ENCODE measurements around the gene ALKBH1.
A peak's percentile ranks its signal among the peaks of the same experiment; 100 is the strongest.

ALKBH1 gene

DNA sequence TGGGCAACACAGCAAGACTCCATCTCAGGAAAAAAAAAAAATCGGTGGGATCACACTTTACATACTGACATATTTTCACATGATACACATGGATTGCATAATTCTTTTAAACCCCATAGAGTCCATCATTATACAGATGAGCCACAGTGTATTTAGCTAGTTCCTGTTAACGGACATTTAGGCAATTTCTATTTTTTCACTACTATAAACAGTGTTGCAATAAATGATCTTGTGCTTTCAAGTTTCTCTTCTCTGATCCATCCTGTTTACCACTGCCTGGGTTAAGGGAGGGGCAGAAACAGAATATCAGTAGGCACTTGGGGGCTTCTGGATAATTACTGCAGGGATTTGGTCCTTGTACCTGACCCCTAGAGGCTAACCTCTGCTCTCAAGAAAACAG, 48.0 kb downstream of the ALKBH1 start (continued):
- no peak for TF ChIP-seq ZBTB44 (tag by site-specific recombination; IDR thresholded peaks at IDR 0.05)
- TF ChIP-seq ZBTB48 (tag by site-specific recombination; IDR thresholded peaks at IDR 0.05), result no peak
- no peak for TF ChIP-seq ZNF610 (tag by site-specific recombination; IDR thresholded peaks at IDR 0.05; ENCODE audit: borderline replicate concordance)
- no peak for TF ChIP-seq HOXD13 (CRISPR knock-in tag; IDR thresholded peaks at IDR 0.05; ENCODE audit: borderline replicate concordance)
- TF ChIP-seq ZBTB6 (tag by site-specific recombination; IDR thresholded peaks at IDR 0.05), result no peak
- TF ChIP-seq SETDB1 (IDR thresholded peaks at IDR 0.05; ENCODE audit: insufficient read length, low read length), result no peak

DNA sequence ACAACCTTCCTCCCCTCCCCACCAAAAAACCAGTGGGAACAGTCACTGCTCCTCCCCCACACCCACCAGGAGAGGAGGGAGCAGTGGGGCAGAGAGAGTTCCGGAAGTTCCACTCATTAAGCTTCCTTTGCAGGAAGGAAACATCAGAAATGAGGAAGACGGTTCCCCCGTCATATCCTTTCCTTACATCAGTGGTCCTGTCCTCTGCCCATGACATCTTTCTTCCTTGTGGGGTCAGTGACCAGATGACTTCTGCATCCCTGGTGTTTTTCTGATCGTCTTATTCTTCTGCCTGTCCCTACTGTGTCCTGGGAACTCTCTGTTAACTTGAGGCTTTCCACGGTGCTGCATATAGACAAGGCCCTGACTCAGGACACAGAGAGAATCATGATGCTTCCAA, 50.5 kb downstream of the ALKBH1 start:
- ChIA-PET CTCF (interaction anchor here (0.7 kb wide), 1 partner anchor 48 kb away, joined by 3 read pairs; no protein-coding TSS in a partner anchor), POLR2A (no interaction called here)
- no peaks in the 10 kb centered on the region for H3K36me3 ChIP-seq (ENCODE audit: control insufficient read depth in 2 of 2, insufficient read depth in 1 of 2, low read length in 2 of 2)

DNA sequence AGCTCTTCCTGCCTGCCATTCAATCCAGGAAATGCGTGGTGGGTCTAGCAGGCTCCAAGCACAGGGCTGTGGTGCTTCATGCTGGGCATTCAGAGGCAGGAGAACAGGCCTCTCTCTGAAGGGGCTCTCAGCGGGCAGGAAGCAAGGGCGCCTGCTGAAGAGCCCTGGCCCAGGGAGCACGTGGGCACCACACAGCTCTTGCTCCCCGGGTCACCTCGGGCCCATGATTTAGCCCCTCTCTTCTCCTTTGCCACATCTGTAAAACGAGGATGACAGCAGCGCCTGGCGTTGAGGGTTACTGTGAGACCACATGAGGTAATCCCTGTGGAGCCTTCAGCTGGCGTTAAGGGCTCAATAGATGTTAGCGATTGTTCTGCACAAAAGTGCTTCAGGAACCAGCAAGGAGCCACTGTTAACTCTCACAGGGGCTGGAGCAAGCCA, 53.8 kb downstream of the ALKBH1 start:
- Histone ChIP-seq H3K9me3 (ENCODE audit: control insufficient read depth, insufficient read depth, low read depth, low read length) (no peaks in the 10 kb centered on the region), H3K4me1 (ENCODE audit: control insufficient read depth, insufficient read depth, low read length) (no peaks in the 10 kb centered on the region), H3K27ac (ENCODE audit: extremely low read depth, low read depth, low read length) (no peak overlapping the region), H3K36me3 (ENCODE audit: control insufficient read depth in 2 of 2, insufficient read depth in 1 of 2, low read length in 2 of 2) (no peaks in the 10 kb centered on the region), H3K4me3 (ENCODE audit: low read depth, low read length) (no peak overlapping the region)
- TF ChIP-seq ZNF792 (tag by site-specific recombination; IDR thresholded peaks at IDR 0.05) (no peak), KLF9 (tag by site-specific recombination; IDR thresholded peaks at IDR 0.05; ENCODE audit: low read depth) (no peak), ZIC2 (tag by site-specific recombination; IDR thresholded peaks at IDR 0.05) (peak; percentile 96), ZNF596 (tag by site-specific recombination; IDR thresholded peaks at IDR 0.05) (no peak), MEIS1 (CRISPR knock-in tag; IDR thresholded peaks at IDR 0.05; ENCODE audit: borderline replicate concordance) (no peak)
- TF ChIP-seq, protein P1, sequence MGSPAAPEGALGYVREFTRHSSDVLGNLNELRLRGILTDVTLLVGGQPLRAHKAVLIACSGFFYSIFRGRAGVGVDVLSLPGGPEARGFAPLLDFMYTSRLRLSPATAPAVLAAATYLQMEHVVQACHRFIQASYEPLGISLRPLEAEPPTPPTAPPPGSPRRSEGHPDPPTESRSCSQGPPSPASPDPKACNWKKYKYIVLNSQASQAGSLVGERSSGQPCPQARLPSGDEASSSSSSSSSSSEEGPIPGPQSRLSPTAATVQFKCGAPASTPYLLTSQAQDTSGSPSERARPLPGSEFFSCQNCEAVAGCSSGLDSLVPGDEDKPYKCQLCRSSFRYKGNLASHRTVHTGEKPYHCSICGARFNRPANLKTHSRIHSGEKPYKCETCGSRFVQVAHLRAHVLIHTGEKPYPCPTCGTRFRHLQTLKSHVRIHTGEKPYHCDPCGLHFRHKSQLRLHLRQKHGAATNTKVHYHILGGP (tag by site-specific recombination; IDR thresholded peaks at IDR 0.05), result no peak
- TF ChIP-seq, protein P2, sequence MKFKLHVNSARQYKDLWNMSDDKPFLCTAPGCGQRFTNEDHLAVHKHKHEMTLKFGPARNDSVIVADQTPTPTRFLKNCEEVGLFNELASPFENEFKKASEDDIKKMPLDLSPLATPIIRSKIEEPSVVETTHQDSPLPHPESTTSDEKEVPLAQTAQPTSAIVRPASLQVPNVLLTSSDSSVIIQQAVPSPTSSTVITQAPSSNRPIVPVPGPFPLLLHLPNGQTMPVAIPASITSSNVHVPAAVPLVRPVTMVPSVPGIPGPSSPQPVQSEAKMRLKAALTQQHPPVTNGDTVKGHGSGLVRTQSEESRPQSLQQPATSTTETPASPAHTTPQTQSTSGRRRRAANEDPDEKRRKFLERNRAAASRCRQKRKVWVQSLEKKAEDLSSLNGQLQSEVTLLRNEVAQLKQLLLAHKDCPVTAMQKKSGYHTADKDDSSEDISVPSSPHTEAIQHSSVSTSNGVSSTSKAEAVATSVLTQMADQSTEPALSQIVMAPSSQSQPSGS (tag by site-specific recombination; IDR thresholded peaks at IDR 0.05; ENCODE audit: low read depth), result no peak
- TF ChIP-seq, protein P3, sequence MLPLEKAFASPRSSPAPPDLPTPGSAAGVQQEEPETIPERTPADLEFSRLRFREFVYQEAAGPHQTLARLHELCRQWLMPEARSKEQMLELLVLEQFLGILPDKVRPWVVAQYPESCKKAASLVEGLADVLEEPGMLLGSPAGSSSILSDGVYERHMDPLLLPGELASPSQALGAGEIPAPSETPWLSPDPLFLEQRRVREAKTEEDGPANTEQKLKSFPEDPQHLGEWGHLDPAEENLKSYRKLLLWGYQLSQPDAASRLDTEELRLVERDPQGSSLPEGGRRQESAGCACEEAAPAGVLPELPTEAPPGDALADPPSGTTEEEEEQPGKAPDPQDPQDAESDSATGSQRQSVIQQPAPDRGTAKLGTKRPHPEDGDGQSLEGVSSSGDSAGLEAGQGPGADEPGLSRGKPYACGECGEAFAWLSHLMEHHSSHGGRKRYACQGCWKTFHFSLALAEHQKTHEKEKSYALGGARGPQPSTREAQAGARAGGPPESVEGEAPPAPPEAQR (tag by site-specific recombination; IDR thresholded peaks at IDR 0.05), result no peak
- ChIA-PET POLR2A (interaction anchor here (0.5 to 0.6 kb wide), 2 partner anchors 73 to 333 kb away, joined by 4 to 8 read pairs; no protein-coding TSS in a partner anchor), CTCF (interaction anchor here (0.5 to 1.2 kb wide), 3 partner anchors 17 to 240 kb away, joined by 3 to 4 read pairs (median 4); no protein-coding TSS in a partner anchor)

More for the DNA sequence above, 50.5 kb downstream of the ALKBH1 start:
- Histone ChIP-seq H3K4me3 (ENCODE audit: low read depth, low read length) (no peak overlapping the region), H3K9me3 (ENCODE audit: control insufficient read depth, insufficient read depth, low read depth, low read length) (no peaks in the 10 kb centered on the region), H3K4me1 (ENCODE audit: control insufficient read depth, insufficient read depth, low read length) (no peaks in the 10 kb centered on the region), H3K27ac (ENCODE audit: extremely low read depth, low read depth, low read length) (no peak overlapping the region)
- TF ChIP-seq ZBTB44 (tag by site-specific recombination; IDR thresholded peaks at IDR 0.05), result no peak
- TF ChIP-seq KLF16 (tag by site-specific recombination; IDR thresholded peaks at IDR 0.05), result no peak
- TF ChIP-seq, protein P4, sequence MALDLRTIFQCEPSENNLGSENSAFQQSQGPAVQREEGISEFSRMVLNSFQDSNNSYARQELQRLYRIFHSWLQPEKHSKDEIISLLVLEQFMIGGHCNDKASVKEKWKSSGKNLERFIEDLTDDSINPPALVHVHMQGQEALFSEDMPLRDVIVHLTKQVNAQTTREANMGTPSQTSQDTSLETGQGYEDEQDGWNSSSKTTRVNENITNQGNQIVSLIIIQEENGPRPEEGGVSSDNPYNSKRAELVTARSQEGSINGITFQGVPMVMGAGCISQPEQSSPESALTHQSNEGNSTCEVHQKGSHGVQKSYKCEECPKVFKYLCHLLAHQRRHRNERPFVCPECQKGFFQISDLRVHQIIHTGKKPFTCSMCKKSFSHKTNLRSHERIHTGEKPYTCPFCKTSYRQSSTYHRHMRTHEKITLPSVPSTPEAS (tag by site-specific recombination; IDR thresholded peaks at IDR 0.05), result no peak

Measured in HEK293 (cell line).